GM19372 (cell line): ENCODE results near the gene ADRA2B.
"Not testable (repeated sequence)": the region's sequence is repeated elsewhere in the genome, so short reads cannot be mapped to it uniquely, and the experiment has no call there.

Experiments
- ATAC-seq: cut with Tn5 transposase; IDR thresholded peaks from one replicate; pipeline ENCODE4 v1.9.1; 2021; ENCODE audit warnings: mild to moderate bottlenecking, low read depth, moderate library complexity; ENCODE audit not compliant: unreplicated experiment

The ADRA2B gene

GRCh38 chr2:96071977-96072491, 44.3 kb downstream of the ADRA2B start:
- ATAC-seq, result not testable (repeated sequence)

GRCh38 chr2:96071087-96071976, 45.0 kb downstream of the ADRA2B start:
- not testable (repeated sequence) for ATAC-seq

GRCh38 chr2:96070351-96070750, 46.0 kb downstream of the ADRA2B start:
- ATAC-seq, result not testable (repeated sequence)

DNA sequence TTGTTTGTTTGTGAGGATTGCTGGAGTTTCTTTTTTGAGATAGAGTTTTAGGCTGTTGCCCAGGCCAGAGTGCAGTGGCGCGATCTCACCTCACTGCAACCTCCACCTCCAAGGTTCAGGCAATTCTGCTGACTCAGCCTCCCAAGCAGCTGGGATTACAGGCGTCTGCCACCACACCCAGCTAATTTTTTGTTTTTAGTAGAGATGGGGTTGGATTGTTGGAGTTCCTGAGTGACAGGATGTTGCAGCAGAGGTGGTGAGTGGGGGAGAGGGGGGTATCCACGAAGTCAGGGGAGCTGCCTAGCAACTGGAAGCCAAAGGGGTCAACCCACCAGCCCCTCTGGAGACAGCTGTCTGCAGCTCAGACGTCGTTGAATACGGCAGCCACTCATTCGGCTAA, 46.5 kb downstream of the ADRA2B start:
- not testable (repeated sequence) for ATAC-seq

- ATAC-seq, result not testable (repeated sequence)
Observed at GRCh38 chr2:96067902-96068581, 48.3 kb downstream of the ADRA2B start.

DNA sequence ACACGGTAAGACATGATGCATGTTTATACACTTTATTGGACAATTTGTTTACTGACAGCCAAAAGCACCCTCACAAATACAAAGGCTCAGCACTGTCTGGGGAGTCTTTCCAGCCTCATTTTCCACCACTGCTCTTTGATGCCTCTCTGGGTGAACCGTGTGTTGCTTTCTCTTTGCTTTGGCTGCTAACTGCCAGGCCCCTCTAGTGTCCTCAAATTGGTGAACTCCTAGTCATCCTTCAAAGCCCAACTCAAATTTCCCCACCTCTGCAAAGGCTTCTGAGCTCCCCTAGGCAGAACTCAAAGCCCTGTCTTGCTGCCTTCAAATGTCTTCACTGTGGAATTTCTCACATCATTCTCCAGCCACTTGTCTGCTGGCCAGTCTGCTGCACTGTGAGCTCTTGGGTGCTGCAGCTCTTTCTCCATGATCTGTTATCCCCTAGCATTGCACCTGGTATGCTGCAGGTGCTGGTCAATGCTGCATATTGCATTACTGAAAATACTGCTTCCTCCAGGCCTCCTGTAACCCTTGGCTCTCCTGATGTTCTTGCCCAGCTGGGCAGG, 49.2 kb downstream of the ADRA2B start:
- ATAC-seq, result not testable (repeated sequence)

GRCh38 chr2:96066511-96066910, 49.9 kb downstream of the ADRA2B start:
- not testable (repeated sequence) for ATAC-seq

GRCh38 chr2:96065954-96066353, 50.4 kb downstream of the ADRA2B start:
- ATAC-seq, result not testable (repeated sequence)

- ATAC-seq, result no peak
Observed at GRCh38 chr2:96065381-96065930, 50.9 kb downstream of the ADRA2B start.

DNA sequence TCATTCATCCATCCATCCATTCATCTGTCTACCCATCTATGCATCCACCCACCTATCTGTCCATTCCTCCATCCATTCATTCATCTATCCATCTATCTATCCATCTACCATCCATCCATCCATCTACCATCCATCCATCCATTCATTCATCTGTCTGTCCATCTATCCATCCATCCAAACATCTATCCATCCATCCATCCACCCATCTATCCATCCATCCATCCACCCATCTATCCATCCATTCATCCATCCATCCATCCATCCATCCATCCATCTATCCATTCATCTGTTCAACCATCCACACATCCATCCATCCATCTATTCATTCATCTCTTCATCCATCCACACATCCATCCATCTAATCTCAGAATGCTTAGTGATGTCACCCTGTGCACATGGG, 51.6 kb downstream of the ADRA2B start:
- not testable (repeated sequence) for ATAC-seq

GRCh38 chr2:96064047-96064675, 52.2 kb downstream of the ADRA2B start:
- ATAC-seq, result not testable (repeated sequence)

DNA sequence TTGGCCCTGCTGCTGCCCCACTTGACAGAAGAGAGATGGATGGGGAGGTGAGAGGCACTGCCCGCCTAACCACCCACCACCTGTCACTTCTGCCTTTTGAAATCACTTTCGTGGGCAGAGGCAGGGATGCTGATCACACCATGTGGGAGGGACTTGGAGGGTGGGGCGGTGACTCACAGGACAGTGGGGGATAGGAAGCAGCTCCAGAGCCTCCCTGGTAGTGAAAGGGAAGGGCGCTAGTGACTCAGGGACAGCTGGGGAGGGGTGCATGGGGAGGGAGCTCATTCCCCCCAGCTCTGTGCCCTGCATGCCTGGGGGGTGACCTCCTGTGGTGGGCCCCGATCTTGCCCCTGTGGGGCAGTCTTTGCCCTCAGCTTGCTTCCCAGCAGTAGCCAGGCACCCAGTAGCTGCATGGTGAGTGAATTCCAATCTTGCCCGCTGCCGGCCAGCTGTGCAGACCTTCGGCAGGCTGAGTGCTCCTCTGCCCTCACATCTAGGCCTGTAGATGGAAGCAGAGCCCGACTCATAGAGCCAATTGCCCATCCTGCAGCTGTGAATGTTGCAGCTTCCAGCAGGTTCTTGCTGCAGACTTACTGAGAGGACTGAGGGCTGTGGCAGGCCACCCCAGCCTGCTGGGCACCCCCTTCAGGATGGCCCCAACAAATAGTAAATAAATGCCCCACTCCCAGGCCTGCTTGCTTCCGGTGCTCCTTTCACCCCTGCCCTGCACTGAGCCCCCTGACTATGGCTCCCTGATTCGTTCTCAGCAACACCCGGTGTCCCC, 53.1 kb downstream of the ADRA2B start:
- ATAC-seq, result not testable (repeated sequence)
